Islet of Langerhans (tissue), 1 donor: ENCODE data around the gene TRIM21.
"Not testable (repeated sequence)": the region's sequence is repeated elsewhere in the genome, so short reads cannot be mapped to it uniquely, and the experiment has no call there.

Experiments used
- FAIRE-seq: peaks from one replicate; lab custom pipeline; 2011; peaks lifted over from hg19 to GRCh38; lab: Jason Lieb, UNC

The TRIM21 gene

GRCh38 chr11:4393209-4393857 lies at the start of gene TRIM21:
TRIM21 (minus strand) TSS chr11:4393702; CDS start chr11:4390409, 3,293 bp downstream.
- peak; percentile 33 for FAIRE-seq

DNA sequence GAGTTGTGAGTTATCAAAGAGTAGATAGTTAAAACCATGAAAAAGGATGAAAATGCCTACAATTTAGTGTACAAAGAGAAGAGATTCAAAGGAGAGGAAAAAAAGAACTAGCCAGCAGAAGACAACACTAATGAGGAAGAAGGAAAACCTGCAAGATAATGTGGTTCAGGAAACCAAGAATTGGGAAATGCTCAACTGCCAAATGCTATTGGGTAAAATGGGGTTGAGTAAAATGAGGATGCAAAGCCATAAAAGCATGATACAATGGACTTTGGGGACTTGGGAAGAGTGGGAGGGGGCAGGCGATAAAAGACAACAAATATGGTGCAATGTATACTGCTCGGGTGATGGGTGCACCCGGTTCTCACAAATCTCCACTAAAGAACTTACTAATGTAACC lies 48.0 kb upstream of the TRIM21 start:
- no peak for FAIRE-seq

- no peak for FAIRE-seq
These were observed 42.9 kb upstream of the TRIM21 start for GRCh38 chr11:4436411-4436810.

- no peak for FAIRE-seq
These were observed 40.4 kb upstream of the TRIM21 start for GRCh38 chr11:4433856-4434255.

- no peak for FAIRE-seq
These were observed 36.5 kb upstream of the TRIM21 start for GRCh38 chr11:4430051-4430450.

DNA sequence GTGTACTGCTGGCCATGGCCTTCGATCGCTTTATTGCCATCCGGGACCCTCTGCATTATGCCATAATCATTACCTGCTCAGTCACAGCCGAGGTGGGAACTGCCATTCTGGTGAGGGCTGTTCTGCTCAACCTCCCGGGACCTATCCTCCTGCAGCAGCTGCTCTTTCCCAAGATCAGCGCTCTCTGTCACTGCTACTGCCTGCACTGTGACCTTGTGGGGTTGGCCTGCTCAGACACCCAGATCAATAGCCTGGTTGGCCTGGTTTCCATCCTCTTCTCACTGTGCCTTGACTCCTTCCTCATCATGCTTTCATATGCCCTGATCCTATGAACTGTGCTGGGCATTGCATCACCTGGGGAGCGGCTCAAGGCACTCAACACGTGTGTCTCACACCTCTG lies 24.9 kb upstream of the TRIM21 start:
- FAIRE-seq: no peak

DNA sequence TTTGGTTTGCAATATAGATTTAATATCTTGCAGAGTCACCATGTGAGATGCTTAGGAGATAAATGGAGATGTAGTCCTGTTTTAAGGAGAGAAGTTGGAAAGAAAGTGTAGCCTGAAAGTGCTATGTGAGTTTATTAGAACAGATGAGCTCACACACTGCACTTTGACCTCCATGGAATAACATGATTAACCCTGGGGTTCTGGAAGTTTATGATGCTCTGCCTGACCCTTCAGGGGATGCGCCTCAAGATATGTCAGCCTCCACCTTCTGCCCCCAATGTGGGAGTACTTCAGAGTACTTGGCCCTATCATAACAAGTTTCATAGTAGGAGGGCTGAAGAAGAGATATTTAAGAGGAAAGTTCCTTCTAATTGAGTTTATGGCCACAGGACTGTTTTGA lies 23.3 kb upstream of the TRIM21 start:
- FAIRE-seq: no peak

GRCh38 chr11:4416306-4416705 lies 22.8 kb upstream of the TRIM21 start:
- FAIRE-seq: no peak

DNA sequence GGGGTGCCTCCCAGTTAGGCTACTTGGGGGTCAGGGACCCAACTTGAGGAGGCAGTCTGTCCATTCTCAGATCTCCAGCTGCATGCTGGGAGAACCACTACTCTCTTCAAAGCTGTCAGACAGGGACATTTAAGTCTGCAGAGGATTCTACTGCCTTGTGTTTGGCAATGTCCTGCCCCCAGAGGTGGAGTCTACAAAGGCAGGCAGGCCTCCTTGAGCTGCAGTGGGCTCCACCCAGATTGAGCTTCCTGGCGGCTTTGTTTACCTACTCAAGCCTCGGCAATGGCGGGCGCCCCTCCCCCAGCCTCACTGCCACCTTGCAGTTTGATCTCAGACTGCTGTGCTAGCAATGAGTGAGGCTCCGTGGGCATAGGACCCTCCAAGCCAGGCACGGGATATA lies 12.7 kb upstream of the TRIM21 start:
- not testable (repeated sequence) for FAIRE-seq

DNA sequence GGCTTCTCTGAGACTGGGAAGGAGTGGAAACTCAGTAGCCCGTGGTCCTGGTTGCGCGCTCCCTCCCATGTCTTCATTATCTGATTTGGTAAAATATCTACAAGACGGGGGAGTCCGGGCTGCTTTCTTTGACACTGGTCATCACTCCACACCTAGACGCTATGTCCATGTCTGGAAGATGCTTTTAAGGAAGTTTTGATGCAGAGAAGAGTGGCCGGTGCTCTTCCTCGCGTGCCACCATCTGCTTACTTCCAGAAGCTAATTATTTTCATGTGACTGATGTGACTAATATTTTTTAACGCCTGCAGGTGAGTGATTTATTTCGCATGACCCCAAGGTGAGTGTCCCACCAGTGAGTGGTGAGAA lies 339 bp upstream of the TRIM21 start:
- FAIRE-seq: no peak

GRCh38 chr11:4388221-4388620 lies 5.3 kb downstream of the TRIM21 start:
- FAIRE-seq: no peak

DNA sequence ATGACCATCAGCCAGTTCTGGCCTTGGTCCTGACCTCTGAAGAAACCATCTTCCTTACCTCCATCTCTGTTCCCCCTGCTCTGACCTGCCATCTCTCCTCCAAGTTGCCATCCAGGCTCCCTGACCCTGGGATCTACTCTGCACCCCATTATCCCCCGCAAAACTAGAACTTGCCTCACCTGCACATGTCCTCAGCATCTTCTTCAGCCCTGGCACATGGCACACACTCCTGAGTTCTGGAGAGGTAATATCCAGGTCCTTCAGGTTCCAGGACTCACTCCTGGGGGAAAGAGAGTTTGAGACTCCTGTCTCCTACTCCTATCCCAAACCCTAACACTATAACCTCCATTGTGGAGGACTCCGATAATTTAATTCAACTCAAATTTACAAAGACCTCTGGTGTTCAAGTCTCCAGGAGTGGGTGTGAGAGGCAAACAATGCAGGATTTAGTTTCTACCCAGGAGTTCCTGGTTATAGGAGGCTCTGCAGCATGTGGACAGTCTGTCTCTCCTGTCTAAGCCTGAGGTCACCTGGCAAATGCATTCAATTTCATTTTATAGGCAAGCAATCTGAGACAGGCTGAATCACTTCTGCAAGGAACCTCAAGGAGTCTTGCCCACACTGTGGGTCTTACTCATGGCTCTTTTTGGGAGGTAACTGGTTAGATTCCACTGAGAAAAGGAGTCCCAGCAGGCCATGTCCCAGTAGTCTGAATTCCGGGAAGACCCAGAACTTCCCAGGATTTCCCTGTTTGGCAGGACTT lies 7.3 kb downstream of the TRIM21 start:
- FAIRE-seq: no peak

DNA sequence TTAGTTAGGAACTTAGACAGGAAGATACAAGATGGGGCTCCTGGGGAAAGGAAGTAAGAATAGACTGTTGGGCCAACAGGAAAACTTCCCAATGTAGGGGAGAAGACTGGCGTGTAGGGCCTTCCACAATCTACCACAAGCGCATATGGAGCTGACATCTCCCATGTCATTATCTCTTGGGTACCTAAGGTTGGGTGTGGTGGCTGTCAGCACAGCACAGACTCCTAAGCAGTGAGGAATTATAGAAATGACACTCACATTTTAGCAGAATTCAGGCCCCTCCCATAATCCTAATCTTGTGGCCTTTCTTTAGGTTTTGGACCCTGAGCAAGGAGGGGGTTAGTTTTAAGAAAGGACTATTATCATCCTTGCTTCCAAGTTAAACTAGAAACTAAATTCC lies 11.6 kb downstream of the TRIM21 start:
- FAIRE-seq: no peak

- FAIRE-seq: no peak
These were observed 17.9 kb downstream of the TRIM21 start for GRCh38 chr11:4375431-4376140.

DNA sequence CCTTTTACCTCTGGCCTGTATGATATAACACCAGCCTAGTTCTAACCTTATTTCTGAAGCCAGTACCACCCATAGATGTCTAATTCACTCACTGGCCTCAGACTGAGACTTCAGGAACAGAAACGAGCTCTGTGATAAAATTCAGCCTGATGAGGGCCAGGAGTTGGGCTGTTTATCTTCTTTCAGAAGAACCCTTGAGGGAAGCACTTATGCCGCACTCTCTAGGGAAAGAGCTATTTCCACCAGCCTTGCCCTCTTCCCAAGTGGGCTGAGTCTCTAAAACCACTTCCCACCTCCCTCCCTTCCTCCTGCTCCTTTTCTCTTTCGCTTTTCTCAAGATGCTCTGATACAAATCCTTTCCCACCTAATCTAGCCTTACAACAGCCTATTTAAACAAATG lies 23.3 kb downstream of the TRIM21 start:
- no peak for FAIRE-seq

GRCh38 chr11:4368286-4368685 lies 25.2 kb downstream of the TRIM21 start, which contains the start of gene OR52B4:
OR52B4 (minus strand) TSS chr11:4368386; CDS start chr11:4368295, 91 bp downstream.
- FAIRE-seq: no peak

- not testable (repeated sequence) for FAIRE-seq
These were observed 45.4 kb downstream of the TRIM21 start for GRCh38 chr11:4348142-4348541.

- not testable (repeated sequence) for FAIRE-seq
These were observed 48.1 kb downstream of the TRIM21 start for GRCh38 chr11:4345366-4345765.
